AG08396 (cell line): ENCODE data around the gene TPST1.
"Not testable (repeated sequence)": the region's sequence is repeated elsewhere in the genome, so short reads cannot be mapped to it uniquely, and the experiment has no call there.

ENCODE experiments used
- DNase-seq: peaks from one replicate; pipeline ENCODE4 v3.0.0; 2012; ENCODE audit warnings: low spot score, mixed read lengths

The TPST1 gene

DNA sequence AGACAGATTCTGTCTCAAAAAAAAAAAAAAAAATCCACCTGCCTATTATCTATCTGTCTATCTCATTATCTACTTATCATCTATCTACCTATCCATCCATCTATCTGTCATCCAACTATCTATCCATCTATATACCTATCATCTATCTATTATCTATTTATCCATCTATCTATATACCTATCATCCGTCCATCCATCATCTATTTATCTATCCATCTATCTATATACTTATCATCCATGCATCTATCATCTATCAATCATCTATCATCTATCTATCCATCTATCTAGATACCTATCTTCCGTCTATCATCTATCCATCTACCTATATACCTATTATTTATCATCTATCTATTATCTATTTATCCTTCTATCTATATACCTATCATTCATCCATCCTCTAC is 16.5 kb upstream of the TPST1 start:
- DNase-seq: no peak

DNA sequence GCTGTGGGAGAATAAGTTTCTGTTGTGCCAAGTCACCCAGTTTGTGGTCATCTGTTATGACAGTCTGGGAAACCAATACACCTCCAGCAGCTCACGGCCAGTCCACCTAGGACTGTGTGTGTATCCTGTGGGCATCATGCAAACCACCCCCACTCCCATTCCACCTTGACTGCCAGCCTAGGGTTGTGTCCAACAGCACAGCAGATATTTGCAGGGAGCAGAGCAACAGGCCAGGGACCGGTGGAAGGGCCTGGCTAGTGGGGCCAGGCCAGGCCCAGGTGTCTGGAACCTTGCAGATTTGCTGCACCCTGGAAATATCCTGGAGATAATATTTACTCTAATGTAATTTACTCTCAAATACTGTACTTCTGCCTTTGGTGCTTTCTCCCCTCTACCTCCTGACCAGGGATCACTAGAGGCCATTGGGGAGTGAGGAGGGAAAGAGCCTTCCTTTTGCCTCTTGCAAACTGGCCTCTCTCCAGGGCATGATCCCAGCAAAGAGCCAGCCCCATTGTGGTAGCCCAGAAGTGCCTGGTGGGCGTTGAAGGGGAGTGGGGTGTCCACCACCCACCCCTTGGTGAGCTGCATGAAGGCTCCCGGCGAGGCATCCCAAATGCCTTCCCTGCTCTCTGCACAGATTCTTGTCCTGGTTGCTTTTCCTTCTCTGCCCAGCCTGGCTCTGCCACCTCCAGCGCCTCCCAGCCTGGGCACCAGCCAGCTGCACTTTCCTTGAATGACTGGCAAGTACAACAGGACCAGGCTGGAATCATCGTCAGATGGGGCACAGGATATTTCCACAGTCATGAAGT is 15.2 kb upstream of the TPST1 start:
- DNase-seq: no peak

DNA sequence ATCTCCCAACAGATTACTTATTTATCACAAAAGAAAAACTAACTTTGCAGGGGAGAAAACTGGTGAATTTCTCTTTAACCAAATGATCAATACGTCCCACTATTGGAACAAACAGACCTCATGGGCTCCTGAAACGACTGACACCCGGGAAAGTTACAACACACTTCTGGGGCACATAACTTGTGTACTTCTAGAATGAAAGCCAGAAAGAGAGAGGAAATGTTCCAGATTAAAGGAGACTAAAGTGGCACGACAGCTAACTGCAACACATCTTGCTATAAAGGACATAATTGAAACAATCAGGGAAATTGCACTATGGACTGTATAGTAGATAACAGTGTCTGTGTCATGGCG is 14.7 kb upstream of the TPST1 start:
- DNase-seq: no peak

DNA sequence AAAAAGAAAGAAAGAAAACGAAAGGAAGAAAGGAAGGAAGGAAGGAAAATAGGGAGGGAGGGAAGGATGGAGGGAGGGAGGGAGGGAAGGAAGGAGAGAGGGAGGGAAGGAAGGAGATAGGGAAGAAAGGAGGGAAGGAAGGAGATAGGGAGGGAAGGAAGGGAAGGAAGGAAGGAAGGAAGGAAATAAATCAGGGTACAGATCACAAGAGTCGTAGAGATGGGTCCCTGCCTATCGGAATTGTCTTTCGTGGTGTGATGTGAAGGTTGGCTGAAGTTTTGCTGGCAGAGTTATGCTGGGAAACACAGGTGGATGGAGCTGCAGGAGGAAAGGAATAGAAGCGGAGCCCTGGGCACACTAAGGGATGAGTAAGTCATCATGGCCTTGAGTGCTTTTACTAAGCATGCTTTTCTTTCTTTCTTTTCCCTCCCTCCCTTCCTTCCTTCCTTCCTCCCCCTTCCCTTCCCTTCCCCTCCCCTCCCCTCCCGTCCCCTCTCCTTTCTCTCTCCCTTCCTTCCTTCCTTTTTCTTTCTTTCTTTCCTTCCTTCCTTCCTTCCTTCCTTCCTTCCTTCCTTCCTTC is 11.9 kb upstream of the TPST1 start:
- no peak for DNase-seq

DNA sequence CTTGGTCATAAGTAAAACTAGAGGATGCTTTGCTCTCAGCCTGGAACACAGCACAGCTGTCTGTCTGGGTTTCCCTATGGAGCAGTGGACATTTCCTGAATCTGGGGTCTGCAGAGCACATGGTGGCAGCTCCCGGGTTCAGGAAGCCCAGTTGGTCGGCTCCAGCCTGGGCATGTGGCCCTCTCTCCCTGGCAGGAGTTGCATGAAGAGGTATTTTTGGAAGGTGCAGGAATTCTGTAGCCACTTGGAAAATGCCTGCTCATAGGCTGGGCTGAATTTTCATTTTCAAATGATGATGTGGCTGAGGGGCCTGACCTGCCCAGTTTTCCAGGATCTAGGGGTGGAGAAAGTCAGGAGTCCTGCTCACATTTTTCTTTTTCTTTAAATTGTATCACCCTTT is 6.7 kb upstream of the TPST1 start:
- no peak for DNase-seq

DNA sequence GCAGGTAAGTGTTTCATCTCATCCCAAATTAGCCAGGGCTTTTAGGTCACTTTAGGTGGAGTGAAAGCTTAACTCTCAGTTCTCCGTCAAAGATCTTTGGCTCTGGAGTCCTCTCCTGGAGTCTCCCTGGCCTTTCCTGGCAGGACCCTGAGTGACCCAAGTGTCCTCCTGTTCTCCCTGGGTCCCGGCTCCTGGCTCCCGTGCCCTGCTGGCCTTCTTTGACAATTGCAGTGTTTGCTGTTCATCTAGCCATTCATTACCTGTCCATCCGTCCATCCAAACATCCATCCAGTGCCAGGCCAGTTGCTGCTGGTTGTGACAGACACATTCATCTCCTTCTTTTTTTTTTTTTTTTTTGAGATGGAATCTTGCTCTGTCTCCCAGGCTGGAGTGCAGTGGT is 6.2 kb upstream of the TPST1 start:
- no peak for DNase-seq

DNA sequence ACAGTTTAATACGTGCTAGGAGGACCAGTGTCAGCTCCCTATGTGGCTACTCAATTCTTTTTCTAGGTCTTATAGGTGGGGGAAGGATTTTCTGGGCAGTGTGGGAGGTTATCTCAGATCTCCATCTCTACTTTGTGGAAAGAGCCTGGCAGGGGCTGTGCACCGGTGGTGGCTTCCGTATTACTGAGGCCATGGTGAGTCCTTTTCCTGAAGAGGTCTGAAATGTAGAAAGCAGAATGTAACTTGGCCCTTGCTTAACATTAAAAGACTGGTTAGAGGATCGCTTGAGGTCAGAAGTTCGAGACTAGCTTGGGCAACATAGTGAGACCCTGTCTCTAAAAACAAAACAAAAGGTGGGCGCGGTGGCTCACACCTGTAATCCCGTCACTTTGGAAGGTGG is 2.7 kb upstream of the TPST1 start:
- DNase-seq: no peak

DNA sequence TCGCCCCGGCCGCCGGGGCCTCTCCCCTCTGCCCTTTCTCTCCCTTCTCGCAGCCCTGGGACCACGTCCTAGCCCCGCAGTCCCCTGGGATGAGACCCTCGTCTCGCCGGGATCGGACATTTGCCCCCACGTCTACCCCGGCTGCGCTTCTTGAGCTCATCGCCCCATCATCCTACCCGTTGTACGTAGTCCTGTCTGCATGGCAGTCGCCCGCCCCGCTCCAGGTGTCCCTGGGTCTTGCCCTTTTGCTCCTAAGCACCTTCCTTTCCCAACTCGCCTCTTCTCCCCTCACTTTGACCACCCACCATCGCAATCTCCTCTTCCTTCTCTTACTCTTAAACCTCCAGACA is 582 bp downstream of the TPST1 start:
- no peak for DNase-seq

DNA sequence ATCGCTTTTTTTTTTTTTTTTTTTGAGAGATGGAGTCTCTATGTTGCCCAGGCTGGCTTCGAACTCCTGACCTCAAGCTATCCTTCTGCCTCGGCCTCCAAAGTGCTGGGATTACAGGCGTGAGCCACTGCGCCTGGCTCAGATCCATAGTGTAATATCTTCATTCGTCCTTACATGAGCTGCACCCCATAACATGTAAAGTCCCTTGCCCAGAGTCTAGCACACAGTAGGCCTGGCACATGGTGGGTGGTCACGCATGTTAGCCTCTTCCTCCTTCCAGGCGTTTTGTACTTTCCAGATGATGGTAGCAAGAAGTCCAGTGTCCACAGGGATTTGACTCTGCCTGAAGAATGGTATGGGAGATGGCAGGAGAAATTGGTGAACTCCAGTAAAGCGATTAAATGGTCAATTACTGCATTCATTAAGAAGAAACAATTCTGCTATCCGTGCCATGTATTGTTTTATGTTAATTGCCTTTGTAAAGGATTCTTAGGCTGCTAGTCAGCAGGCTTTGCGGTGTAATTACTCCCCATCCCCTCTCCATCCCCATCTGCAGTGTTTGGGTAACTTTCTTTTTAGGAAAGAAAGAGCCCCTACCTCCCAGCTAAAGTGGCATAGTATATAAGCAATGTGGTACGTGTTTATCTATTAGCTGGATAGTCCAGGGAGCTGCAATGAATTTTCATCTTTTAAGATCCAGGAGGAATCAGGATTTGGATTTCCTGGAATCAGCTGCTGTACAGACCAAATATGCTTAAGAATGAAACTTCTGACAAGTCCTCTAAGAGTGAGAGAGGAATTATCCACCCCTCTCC is 1.2 kb downstream of the TPST1 start:
- DNase-seq: no peak

DNA sequence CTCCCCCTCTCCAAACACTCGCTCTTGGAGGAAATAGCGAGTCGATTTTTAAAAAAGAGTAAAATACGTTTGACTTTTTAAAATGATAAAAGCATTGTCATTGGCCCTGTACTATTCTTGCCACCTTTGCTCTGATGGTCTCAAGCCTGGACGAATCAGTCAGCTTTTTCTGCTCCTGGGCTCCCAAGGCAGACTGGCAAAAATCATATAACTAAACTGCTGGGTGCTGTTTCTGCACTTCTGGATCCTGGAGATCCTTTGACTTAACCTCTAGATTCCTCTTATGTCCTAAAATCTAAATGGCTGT is 1.8 kb downstream of the TPST1 start:
- DNase-seq: no peak

DNA sequence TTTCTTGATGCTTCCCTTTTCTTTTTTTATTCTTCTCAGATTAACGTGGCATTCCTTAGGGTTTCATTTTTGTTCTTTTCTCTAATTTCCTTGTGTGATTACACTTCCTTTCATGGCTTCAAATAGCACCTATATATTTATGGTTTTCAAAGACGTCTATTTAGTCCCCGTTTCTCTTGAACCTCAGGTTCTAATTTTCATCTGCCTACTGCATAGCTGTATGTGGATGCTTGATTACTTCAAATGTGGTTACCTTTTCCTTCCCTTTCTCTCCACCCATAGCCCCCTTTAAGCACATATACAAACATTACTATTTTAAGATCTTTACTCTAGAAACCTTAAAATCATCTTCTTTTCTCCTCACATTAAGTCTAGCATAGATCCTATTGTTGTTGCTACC is 2.4 kb downstream of the TPST1 start:
- DNase-seq: no peak

DNA sequence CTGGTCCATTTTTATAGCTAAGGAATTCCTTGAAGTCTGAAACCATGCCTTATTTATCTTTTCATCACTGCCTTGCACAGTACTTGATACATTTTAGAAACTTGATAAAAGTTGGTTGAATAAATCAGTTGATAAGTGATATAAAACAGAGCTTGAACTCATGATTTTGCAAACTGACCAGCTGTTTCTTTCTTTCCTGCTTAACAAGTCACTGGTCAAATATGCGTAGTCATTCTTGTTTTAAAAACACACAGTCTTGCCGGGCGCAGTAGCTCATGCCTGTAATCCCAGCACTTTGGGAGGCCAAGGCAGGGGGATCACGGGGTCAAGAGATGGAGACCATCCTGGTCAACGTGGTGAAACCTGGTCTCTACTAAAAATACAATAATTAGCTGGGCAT is 6.3 kb downstream of the TPST1 start:
- peak; percentile 49 for DNase-seq

DNA sequence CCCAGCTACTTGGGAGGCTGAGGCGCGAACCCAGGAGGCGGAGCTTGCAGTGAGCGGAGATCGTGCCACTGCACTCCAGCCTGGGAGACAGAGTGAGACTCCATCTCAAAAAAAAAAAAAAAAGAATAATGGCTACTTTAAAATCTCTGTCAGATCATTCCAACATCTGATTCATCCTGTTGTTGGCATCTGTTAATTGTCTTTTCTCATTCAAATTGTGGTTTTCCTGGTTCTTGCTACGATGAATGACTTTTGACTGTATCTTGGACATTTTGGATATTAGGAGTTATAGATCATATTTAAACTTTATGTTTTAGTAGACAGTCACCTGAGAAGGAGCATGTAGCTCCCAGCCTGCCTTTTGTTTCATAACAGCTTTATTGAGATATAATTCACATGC is 8.5 kb downstream of the TPST1 start:
- DNase-seq: no peak

DNA sequence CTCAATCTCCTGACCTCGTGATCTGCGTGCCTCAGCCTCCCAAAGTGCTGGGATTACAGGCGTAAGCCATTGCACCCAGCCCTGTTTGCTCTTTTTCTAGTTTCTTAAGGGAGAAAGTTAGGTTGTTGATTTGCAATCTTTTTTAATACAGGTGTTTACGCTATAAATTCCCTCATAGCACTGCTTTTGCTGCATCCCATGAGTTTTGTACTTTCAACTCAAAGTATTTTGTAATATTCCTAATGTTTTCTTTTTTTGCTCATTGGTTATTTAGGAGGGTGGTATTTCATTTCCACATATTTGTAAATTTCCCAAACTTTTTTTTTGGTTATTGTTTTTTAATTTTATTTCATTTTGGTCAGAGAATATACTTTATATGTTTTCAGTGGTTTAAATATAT is 11.6 kb downstream of the TPST1 start:
- DNase-seq: no peak

DNA sequence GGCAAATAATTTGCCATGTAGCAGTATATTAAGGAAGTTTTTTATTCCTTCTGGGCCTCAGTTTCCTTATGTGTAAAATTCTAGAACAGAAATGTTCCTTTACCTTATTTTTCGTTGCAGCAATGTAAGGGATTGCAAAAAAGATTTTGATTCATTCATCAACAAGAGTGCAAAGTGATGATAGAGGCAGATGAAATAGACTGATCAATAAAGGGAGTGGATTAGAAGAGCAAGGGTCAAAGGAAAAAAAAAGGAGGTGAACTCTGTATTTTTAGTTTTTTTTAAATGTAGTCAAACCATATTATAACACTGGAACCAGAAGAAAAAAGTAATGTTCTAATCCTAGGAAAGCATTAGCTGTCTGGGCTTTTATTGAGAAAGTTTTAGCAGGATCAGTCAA is 14.7 kb downstream of the TPST1 start:
- DNase-seq: no peak

DNA sequence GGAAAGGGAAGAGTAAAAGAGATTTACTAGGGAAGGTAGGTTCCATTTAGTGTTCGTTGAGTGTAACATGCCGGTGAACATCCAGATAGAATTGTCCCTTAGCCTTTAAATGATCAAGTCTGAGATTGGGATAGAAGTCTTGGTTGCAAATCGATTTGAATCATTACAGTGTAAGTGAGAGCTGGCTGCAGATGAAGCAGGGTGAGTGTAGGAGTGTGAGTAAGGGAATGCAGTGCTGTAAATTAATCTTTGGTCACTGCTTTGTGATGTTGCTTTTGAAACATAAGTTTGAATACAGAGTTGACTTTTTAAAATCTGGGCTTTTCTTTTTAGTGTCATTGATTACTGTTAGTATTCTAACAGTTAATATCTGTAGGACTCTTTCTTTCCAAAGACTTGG is 16.3 kb downstream of the TPST1 start:
- no peak for DNase-seq

DNA sequence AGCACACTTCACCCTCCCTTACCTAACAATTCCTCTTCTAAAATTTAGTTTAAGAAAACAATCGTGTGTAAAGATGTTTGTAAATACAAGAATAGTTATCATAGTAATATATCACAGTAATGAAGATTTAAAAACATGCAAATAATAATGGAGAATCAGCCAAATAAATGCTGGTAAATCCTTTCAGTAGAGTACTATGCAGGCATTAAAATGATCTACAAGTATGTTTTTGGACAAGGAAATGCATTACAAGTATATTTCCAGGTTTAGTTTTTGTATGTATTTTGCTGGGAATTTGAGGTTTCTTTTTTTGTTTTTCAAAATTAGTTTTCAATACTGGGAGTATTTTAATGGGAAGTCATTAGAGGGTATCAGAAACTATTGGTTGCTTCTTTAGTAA is 22.7 kb downstream of the TPST1 start:
- no peak for DNase-seq

DNA sequence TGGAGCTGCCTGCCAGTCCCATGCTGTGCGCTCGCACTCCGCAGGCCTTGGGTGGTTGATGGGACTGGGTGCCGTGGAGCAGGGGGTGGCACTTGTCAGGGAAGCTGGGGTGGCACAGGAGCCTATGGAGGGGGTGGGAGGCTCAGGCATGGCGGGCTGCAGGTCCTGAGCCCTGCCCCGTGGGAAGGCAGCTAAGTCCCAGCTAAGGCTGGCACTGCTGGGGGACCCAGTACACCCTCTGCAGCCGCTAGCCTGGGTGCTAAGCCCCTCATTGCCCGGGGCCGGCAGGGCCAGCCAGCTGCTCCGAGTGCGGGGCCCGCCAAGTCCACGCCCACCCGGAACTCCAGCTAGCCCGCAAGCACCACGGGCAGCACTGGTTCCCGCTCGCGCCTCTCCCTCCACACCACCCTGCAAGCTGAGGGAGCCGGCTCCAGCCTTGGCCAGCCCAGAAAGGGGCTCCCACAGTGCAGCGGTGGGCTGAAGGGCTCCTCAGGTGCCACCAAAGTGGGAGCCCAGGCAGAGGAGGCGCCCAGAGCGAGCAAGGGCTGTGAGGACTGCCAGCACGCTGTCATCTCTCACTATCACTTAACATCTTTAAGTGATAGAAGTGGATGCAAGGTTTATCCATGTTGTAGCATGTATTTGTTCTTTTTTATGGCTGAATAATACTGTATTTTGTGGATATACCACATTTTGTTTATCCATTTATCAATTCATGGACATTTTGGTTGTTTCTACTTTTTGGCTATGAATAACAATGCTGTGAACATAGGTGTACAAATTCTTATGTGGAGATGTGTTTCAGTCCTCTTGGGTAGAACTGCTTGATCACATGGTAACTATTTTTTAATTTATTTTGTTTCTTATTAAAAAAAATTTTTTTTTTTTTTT is 26.4 kb downstream of the TPST1 start:
- DNase-seq: not testable (repeated sequence)

DNA sequence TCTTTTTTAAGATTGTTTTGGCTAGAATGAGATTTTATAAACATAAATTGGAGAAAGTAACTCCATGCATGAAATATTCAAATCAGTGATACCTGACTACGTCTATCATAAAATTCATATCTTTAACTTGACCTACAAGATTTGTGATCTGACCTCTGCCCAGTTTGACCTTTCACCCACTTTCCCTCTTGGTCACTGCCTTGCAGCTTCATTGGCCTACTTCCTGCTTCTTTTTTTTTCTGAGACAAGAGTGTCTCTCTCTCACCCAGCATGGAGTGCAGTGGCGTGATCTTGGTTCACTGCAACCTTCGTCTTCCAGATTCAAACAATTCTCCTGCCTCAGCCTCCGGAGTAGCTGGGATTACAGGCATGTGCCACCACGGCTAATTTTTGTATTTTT is 28.5 kb downstream of the TPST1 start:
- no peak for DNase-seq

DNA sequence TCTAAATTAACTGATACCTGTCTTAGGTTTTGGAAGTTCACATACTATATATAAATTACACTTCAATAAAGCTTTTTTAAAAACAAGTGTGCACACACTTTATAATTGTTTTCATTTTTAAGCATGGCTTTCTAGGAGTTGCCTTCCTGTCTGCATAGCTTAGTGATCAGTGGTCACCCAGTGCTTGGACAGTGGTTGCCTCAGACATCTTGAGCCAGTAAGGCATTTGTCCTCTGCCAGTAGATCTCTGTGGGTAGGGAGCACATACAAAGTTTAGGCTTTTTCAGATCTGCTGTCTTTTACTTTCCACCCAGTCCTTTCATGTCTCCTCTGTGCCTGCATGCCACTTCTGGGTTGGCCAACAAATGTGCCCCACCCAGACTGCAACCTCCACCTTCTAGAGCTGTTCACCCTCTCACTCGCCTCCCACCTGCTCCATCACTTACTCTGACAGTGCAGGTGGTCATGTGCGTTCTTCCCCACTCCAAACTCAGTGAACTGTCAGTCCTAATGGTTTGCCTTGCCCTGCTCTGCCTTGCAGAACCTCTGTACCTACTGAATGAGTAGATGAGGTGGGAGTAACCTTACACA is 31.7 kb downstream of the TPST1 start:
- DNase-seq: peak; percentile 27

DNA sequence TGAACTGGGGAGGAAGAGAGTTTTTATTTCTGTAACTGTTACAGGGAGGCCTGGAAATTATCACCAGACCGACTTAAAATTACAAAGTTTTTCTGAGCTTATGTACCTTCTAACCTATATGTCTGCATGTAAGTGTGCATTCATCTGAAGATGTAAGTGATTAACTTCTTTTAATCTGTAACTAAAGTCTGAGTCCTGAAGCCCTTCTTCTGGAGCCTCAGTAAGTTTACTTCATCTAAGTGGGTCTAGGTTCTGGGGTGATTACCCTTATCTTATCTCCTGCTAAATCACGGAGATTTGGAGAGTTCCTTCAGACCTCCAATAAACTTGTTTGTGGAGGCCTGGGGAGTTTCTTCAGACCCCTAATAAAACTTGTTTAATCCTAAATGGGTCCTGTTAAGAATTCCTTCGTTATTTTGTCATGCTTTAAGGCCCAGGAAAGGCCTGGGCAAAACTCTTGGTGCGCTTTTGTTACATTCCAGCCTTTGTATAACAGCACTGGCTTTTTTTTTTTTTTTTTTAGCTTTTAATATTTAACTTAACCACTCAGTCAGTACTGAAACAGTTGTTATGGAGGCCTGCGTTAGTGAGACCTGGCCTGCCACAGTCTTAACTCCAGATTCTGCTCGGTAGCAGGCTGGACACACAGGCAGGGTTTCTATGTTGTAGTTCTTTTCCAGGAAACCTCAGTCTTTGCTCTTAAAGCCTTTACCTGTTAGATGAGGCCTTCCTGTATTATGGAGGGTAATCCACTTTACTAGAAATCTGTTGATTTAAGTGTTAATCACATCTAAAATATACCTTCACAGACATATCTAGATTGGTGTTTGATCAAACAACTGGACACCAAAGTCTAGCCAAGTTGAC is 33.0 kb downstream of the TPST1 start:
- DNase-seq: no peak
